WI38 (cell line): ENCODE measurements around the gene SOBP.

ENCODE experiments used
- H3K4me3 ChIP-seq: 2 replicates; pipeline ENCODE4 v1.5.1; 2011; ENCODE audit warnings: low read depth, mild to moderate bottlenecking, control low read depth, low read length
- TF ChIP-seq, protein P1 (sequence below): IDR thresholded peaks from 2 replicates; pipeline ENCODE4 v1.5.1; 2012; ENCODE audit warnings: low read depth, mild to moderate bottlenecking, control low read depth, low read length

Gene SOBP

DNA sequence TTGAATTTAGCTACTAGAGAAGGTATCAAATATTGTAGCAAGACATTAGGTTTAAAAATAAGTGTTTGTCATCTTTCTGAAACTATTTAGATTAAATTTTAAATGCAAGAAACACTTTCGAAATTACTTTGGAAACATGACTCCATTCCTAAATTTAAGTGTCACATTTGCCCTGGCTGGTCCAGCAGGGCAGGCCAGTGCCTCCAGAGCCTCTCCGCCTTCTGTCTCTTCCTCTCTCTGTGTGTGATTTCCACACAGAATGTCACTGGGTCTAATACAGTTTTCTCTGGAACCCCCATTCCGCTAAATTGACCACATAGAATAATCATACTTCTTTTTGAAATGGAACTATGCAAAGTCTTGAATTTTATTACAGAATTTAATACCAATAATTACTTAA is 111.5 kb downstream of the SOBP start:
- no peak overlapping the region for H3K4me3 ChIP-seq
- TF ChIP-seq, protein P1, sequence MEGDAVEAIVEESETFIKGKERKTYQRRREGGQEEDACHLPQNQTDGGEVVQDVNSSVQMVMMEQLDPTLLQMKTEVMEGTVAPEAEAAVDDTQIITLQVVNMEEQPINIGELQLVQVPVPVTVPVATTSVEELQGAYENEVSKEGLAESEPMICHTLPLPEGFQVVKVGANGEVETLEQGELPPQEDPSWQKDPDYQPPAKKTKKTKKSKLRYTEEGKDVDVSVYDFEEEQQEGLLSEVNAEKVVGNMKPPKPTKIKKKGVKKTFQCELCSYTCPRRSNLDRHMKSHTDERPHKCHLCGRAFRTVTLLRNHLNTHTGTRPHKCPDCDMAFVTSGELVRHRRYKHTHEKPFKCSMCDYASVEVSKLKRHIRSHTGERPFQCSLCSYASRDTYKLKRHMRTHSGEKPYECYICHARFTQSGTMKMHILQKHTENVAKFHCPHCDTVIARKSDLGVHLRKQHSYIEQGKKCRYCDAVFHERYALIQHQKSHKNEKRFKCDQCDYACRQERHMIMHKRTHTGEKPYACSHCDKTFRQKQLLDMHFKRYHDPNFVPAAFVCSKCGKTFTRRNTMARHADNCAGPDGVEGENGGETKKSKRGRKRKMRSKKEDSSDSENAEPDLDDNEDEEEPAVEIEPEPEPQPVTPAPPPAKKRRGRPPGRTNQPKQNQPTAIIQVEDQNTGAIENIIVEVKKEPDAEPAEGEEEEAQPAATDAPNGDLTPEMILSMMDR = no peak

DNA sequence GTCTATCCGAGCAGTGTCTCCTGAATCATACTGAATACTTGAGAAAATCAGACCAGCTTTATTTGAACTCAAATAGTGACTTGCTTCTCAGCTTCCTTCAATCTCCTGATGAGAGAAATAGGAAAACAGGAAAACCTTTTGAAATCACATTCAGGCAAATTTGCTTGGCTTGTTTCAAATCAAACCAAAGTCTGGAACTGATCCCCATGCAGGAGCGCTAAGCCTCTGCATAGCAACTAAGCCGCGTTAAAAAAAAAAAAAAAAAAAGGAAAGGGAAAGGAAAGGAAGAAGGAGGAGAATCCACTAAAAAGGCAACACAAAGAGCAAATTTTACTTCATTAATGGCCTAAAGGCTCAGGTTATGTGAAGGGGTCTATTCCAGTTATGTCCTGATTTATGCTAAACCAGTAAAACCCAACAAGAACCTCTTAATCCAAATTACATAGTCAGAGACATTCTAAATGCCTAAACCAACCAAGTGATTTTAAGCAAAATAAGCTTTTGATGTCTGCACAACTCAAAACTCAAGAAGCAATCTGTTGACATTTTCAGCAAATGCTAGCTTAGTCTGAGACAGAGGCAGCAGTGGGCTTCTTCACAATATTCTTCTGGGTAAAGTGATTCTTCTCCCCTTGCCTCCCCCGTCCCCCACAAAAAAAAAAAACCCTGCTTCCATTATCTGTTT is 112.5 kb downstream of the SOBP start:
- H3K4me3 ChIP-seq = no peak overlapping the region
- TF ChIP-seq, protein P1 = no peak

DNA sequence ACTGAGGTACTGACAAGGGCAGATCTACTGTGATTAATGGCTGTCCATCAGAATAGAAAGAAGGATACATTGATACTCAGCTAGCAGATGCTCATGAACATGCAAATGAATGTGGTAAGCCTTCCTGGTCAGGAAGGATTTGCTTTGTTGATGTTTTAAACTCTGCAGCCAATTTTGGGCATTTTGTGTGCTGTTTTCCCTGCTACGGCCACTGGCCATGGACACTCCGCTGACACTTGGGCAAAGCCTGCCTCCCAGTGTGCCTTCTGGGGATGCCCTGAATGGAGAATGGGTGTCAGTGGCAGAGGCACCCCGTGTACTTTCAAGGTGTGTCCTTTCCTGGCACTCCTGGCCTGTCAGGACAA is 113.1 kb downstream of the SOBP start:
- TF ChIP-seq, protein P1 = no peak
- H3K4me3 ChIP-seq = no peak overlapping the region

DNA sequence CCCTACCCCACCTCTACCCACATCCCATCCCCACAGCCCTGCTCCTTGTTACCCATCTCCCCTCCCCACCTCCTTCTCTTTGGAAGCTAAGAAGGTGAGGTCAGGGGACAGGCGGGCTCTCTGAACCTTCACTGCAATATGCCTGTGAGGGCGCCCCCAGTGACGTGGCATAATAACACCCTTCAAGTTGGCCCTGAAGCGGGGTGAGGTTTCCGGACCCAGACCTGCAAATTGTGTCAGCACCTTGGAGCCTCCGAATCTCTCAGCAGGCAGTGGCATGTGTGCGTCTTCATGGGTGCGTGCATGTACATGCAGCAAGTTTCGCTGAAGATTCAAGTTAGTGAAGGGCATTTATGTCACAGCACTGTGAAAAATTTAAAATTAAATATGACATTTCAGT is 114.6 kb downstream of the SOBP start:
- TF ChIP-seq, protein P1 = no peak
- no peak overlapping the region for H3K4me3 ChIP-seq

DNA sequence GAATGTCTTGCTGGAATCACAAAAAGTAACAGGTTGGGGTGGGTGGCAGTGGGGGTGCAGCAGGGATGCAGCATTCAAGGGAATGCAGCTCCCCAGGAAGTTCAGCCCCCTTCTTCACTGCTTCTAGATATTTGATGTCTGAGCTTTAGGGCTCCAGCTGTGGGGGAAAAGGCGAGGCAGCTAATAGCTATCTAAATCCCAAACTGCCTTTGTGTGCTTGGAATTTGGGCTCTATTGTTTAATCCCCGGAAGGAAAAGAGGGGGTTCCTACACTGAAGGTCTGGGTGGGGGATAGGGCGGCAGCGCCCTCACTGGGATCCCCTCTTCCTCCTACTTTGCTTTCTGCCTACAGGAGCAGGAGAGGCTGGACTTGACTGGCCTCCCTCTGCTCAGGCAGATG is 116.5 kb downstream of the SOBP start:
- H3K4me3 ChIP-seq = no peak overlapping the region
- TF ChIP-seq, protein P1 = no peak

DNA sequence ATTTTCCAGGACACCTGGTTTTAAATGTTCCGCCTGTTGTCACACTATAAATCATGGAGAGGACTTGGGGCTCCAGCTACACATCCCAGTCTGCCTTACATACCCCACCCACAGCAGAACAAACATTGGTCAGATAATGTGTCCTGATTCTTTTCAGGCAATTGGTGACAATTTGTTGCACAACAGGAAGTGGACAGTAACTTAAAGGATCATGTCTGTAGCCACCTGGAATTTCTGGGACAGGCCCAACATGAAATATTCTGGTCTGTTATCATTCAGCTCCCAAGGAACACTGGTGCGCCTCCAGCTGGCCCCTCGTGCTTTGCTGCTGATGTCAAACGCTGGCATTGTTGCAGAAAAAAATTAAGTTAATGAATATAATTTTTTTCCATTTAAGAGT is 117.2 kb downstream of the SOBP start:
- H3K4me3 ChIP-seq = no peak overlapping the region
- TF ChIP-seq, protein P1 = no peak

DNA sequence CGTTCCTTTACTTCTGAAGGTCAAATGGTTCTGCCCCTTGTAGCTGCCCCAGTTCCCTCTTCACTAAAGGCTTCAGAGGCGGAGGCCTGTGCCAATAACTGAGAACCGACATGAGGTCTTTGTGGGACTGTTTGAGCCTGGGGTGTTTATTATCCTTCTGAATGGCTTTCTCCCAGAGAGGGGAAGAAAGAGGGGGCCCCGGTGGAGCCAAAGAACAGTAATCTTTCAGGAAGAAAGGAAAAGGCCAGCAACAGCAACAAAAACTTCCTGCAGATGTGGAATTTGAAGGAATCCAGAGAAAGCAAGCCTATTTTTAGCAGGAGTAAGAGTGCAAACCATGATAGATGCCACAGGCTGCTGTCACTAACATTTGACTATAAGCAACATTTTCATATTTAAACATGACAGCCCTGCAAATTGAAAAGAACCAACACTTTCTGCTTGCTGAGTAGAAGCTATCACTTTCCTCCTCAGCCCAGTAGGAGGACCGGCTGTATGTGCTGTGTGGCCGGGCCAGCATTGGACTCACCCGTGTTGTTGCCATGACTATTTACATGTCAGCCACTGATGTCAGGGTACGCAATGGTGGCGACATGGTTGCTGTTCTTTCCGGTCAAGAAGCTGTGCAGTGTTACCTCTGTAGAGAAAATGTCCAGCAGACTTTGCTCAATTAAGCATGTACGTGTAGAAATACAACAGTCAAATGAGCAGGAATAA is 121.3 kb downstream of the SOBP start:
- TF ChIP-seq, protein P1 = no peak
- H3K4me3 ChIP-seq = no peak overlapping the region
